ENCODE results near the gene PIM1. TPM values are rescaled to one million over a fixed set of nuclear protein-coding genes. Genes with fewer than 3 reads are reported as not detected.
A peak's percentile ranks its signal among the peaks of the same experiment; 100 is the strongest.

The PIM1 gene
- total and polyA plus RNA-seq, 10 of the 15 experiments (the other 5 are each of a cell fraction or from before 2014, with no cell fraction given) = 0.66 to 33.9 (median 10.2) TPM

DNA sequence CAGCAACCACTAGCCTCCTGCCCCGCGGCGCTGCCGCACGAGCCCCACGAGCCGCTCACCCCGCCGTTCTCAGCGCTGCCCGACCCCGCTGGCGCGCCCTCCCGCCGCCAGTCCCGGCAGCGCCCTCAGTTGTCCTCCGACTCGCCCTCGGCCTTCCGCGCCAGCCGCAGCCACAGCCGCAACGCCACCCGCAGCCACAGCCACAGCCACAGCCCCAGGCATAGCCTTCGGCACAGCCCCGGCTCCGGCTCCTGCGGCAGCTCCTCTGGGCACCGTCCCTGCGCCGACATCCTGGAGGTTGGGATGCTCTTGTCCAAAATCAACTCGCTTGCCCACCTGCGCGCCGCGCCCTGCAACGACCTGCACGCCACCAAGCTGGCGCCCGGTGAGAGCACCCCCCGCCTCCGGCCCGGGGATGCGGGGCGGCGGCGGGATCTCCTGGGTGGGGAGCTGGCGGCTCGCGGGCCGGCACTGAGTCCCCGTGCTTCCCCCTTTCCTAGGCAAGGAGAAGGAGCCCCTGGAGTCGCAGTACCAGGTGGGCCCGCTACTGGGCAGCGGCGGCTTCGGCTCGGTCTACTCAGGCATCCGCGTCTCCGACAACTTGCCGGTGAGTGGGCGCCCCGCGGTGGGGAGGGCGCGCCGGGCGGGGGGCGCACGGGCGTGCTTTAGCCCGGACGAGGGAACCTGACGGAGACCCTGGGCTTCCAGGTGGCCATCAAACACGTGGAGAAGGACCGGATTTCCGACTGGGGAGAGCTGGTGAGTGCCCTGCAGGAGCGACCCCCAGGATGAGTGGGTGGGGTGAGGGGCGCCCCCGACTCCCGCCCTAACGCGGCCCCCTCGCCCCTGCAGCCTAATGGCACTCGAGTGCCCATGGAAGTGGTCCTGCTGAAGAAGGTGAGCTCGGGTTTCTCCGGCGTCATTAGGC is 585 bp downstream of the PIM1 start (continued):
- TF ChIP-seq, protein P1, sequence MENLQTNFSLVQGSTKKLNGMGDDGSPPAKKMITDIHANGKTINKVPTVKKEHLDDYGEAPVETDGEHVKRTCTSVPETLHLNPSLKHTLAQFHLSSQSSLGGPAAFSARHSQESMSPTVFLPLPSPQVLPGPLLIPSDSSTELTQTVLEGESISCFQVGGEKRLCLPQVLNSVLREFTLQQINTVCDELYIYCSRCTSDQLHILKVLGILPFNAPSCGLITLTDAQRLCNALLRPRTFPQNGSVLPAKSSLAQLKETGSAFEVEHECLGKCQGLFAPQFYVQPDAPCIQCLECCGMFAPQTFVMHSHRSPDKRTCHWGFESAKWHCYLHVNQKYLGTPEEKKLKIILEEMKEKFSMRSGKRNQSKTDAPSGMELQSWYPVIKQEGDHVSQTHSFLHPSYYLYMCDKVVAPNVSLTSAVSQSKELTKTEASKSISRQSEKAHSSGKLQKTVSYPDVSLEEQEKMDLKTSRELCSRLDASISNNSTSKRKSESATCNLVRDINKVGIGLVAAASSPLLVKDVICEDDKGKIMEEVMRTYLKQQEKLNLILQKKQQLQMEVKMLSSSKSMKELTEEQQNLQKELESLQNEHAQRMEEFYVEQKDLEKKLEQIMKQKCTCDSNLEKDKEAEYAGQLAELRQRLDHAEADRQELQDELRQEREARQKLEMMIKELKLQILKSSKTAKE (IDR thresholded peaks at IDR 0.05; ENCODE audit: low read depth, poor library complexity, severe bottlenecking) = no peak
- TF ChIP-seq TBL1XR1 (IDR thresholded peaks at IDR 0.05; ENCODE audit: low read depth, low read length) = no peak
- TF ChIP-seq IKZF2 (IDR thresholded peaks at IDR 0.05) = 0 out of 4 replicates have a peak, but pooled peaks have one; percentile 15 to 28
- no peak for TF ChIP-seq TARDBP (IDR thresholded peaks at IDR 0.05; ENCODE audit: borderline replicate concordance)
- TF ChIP-seq KAT2A (conservative IDR thresholded peaks at IDR 0.05; ENCODE audit: control insufficient read depth, low read depth, low read length) = no peak
- TF ChIP-seq, protein P2, sequence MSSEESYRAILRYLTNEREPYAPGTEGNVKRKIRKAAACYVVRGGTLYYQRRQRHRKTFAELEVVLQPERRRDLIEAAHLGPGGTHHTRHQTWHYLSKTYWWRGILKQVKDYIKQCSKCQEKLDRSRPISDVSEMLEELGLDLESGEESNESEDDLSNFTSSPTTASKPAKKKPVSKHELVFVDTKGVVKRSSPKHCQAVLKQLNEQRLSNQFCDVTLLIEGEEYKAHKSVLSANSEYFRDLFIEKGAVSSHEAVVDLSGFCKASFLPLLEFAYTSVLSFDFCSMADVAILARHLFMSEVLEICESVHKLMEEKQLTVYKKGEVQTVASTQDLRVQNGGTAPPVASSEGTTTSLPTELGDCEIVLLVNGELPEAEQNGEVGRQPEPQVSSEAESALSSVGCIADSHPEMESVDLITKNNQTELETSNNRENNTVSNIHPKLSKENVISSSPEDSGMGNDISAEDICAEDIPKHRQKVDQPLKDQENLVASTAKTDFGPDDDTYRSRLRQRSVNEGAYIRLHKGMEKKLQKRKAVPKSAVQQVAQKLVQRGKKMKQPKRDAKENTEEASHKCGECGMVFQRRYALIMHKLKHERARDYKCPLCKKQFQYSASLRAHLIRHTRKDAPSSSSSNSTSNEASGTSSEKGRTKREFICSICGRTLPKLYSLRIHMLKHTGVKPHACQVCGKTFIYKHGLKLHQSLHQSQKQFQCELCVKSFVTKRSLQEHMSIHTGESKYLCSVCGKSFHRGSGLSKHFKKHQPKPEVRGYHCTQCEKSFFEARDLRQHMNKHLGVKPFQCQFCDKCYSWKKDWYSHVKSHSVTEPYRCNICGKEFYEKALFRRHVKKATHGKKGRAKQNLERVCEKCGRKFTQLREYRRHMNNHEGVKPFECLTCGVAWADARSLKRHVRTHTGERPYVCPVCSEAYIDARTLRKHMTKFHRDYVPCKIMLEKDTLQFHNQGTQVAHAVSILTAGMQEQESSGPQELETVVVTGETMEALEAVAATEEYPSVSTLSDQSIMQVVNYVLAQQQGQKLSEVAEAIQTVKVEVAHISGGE (CRISPR knock-in tag; IDR thresholded peaks at IDR 0.05) = no peak
- TF ChIP-seq SMAD1 (IDR thresholded peaks at IDR 0.05; ENCODE audit: low read depth, partially characterized antibody) = no peak
- TF ChIP-seq POLR2A (IDR thresholded peaks at IDR 0.05; ENCODE audit: low read depth, low read length) = no peak
- no peak for TF ChIP-seq NFYA (IDR thresholded peaks at IDR 0.05; ENCODE audit: borderline replicate concordance, low read depth, low read length)
- TF ChIP-seq, protein P3, sequence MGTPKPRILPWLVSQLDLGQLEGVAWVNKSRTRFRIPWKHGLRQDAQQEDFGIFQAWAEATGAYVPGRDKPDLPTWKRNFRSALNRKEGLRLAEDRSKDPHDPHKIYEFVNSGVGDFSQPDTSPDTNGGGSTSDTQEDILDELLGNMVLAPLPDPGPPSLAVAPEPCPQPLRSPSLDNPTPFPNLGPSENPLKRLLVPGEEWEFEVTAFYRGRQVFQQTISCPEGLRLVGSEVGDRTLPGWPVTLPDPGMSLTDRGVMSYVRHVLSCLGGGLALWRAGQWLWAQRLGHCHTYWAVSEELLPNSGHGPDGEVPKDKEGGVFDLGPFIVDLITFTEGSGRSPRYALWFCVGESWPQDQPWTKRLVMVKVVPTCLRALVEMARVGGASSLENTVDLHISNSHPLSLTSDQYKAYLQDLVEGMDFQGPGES (IDR thresholded peaks at IDR 0.05) = no peak
- TF ChIP-seq MTA3 (IDR thresholded peaks at IDR 0.05; ENCODE audit: borderline replicate concordance, low read length) = no peak
- no peak for TF ChIP-seq RBBP5 (conservative IDR thresholded peaks at IDR 0.05)
- no peak; the same call in 1 of the 2 replicates for TF ChIP-seq SIN3A (IDR thresholded peaks at IDR 0.05; ENCODE audit: low read depth, low read length)
- TF ChIP-seq EED (IDR thresholded peaks at IDR 0.05; ENCODE audit: low read depth) = peak; percentile 68
- TF ChIP-seq ESRRA (IDR thresholded peaks at IDR 0.05; ENCODE audit: low read length) = no peak
- no peak for TF ChIP-seq BCL11A (IDR thresholded peaks at IDR 0.05; ENCODE audit: low read depth, low read length)
- no peak for TF ChIP-seq PAX5 (IDR thresholded peaks at IDR 0.05; ENCODE audit: borderline replicate concordance, low read depth, low read length)
- no peak for TF ChIP-seq RCOR1 (conservative IDR thresholded peaks at IDR 0.05; ENCODE audit: low read depth, low read length)
- TF ChIP-seq ZNF217 (IDR thresholded peaks at IDR 0.05) = 0 out of 2 replicates have a peak, but pooled peaks have one; percentile 41
- no peak for TF ChIP-seq TAF1 (IDR thresholded peaks at IDR 0.05; ENCODE audit: borderline replicate concordance, low read depth, low read length)
- TF ChIP-seq RB1 (IDR thresholded peaks at IDR 0.05; ENCODE audit: borderline replicate concordance) = no peak
- TF ChIP-seq IKZF1 (conservative IDR thresholded peaks at IDR 0.05) = peak; percentile 75
- no peak for TF ChIP-seq FOXM1 (IDR thresholded peaks at IDR 0.05; ENCODE audit: low read depth, low read length)
- TF ChIP-seq STAT3 (IDR thresholded peaks at IDR 0.05; ENCODE audit: low read depth, low read length) = no peak
- no peak for TF ChIP-seq SMAD5 (IDR thresholded peaks at IDR 0.05; ENCODE audit: low read depth)
- peak; percentile 63 for TF ChIP-seq NR2F1 (conservative IDR thresholded peaks at IDR 0.05)
- peak; percentile 19 for TF ChIP-seq MEF2B (IDR thresholded peaks at IDR 0.05; ENCODE audit: partially characterized antibody, poor library complexity, severe bottlenecking)
